T-helper 2 cell treated with Interferon-gamma antibody and Interleukin-4, amounts not matched to agents 100 ng/mL and 5 ng/mL, for 36 hours (primary cell): Measurements from ENCODE around the gene MLLT10. TPM values are rescaled to one million over a fixed set of nuclear protein-coding genes. Genes with fewer than 3 reads are reported as not detected.
"Not testable (repeated sequence)": the region's sequence is repeated elsewhere in the genome, so short reads cannot be mapped to it uniquely, and the experiment has no call there.

Source experiments
- intact Hi-C: fragments of 100-400 bp; cut with micrococcal nuclease; formaldehyde crosslinking; loops from one replicate; pipeline ENCODE4 v1.15.1; 2023
- total RNA-seq: library from RNA; stranded (reverse); gene quantifications from 2 replicates; pipeline ENCODE4 v1.2.3, GENCODE V29; 2022

Gene MLLT10
- total RNA-seq, 1 donor from 2014 or later, result 45.1 TPM

GRCh38 chr10:21526188-21526859 lies 7.7 kb upstream of the MLLT10 start:
- intact Hi-C loops, result loop anchor here (2.0 kb wide), 1 partner anchor 1568 kb away; the partner anchor contains the start of gene MSRB2

DNA sequence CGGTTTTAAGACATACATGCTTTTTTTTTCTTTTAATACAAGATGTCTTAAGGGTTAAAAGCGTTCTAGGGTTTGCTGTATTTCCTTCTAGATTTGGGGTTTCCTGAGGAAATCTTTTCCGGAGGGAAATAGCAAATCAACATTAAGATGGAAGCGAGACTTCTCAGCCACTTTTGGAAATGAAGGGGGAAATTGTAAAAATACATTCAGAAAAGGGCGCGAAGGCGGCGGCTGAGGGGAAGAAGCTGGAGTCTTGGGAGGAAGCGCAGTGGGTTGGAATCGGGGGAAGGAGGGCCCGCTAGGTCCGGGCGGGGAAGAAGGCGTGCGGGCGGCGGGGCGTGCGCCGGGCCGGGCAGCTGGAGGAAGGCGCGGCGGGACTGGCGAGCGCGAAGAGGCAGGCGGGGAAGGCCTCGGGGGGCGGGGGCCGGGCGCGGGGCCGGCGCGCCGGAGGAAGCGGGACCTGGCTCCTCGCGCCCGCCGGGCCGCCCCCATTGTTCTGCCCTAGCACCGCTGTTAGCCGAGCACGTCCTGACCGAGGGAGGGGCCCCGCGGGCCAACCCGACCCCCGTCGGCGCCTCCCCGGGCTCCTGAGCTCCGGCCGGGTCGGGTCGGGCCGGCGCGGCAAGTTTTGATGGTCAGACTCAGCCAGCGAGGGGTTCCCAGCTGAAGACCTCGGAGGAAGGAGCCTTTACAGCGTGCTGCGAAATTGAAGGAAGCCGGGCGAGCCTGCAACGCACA lies 7.0 kb upstream of the MLLT10 start:
- intact Hi-C loops, result loop anchor here (2.0 kb wide), 1 partner anchor 1568 kb away; the partner anchor contains the start of gene MSRB2

- intact Hi-C loops, result loop anchor here (2.0 kb wide), 1 partner anchor 1567 kb away; the partner anchor contains the start of gene MSRB2
Measured at GRCh38 chr10:21527598-21528235, 6.3 kb upstream of the MLLT10 start.

- intact Hi-C loops, result no loop called here
Measured at GRCh38 chr10:21528236-21529031, 5.6 kb upstream of the MLLT10 start.

GRCh38 chr10:21529032-21529910 lies 4.8 kb upstream of the MLLT10 start:
- intact Hi-C loops, result no loop called here

GRCh38 chr10:21530168-21530567 lies 3.9 kb upstream of the MLLT10 start:
- intact Hi-C loops, result loop anchor here (5.0 kb wide), 3 partner anchors 202 to 787 kb away; partner anchors contain the start of gene COMMD3

GRCh38 chr10:21530641-21531040 lies 3.4 kb upstream of the MLLT10 start:
- intact Hi-C loops, result loop anchor here (5.0 kb wide), 3 partner anchors 202 to 787 kb away; partner anchors contain the start of gene COMMD3

GRCh38 chr10:21531164-21531563 lies 2.9 kb upstream of the MLLT10 start:
- intact Hi-C loops, result loop anchor here (5.0 kb wide), 3 partner anchors 201 to 786 kb away; partner anchors contain the start of gene COMMD3

GRCh38 chr10:21532694-21533466 lies 1.2 kb upstream of the MLLT10 start:
- intact Hi-C loops, result loop anchor here (1.0 to 5.0 kb wide), 5 partner anchors 8 to 784 kb away; partner anchors contain the start of genes COMMD3 and SKIDA1

DNA sequence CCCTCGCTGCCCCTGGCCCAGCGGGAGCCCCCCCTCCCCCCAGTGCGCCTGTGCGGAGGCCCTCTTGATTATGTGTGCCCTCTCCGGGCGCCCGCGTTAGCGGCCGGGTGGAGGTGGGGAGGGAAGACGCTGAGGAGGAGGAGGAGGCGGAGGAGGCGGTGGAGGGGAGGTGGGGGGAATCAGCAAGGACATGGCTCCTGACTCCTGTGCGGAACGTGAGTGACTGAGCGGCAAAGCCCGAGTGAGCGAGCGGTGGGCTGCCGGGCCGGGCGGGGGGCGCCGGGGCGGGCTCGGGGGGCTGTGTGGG lies 201 bp downstream of the MLLT10 start:
- intact Hi-C loops, result loop anchor here (1.0 to 5.0 kb wide), 6 partner anchors 39 to 1561 kb away; partner anchors contain the start of genes COMMD3, DNAJC1 and MSRB2

GRCh38 chr10:21534604-21535493 lies 817 bp downstream of the MLLT10 start:
- intact Hi-C loops, result loop anchor here (1.0 to 5.0 kb wide), 6 partner anchors 40 to 1560 kb away; partner anchors contain the start of genes COMMD3, DNAJC1 and MSRB2

DNA sequence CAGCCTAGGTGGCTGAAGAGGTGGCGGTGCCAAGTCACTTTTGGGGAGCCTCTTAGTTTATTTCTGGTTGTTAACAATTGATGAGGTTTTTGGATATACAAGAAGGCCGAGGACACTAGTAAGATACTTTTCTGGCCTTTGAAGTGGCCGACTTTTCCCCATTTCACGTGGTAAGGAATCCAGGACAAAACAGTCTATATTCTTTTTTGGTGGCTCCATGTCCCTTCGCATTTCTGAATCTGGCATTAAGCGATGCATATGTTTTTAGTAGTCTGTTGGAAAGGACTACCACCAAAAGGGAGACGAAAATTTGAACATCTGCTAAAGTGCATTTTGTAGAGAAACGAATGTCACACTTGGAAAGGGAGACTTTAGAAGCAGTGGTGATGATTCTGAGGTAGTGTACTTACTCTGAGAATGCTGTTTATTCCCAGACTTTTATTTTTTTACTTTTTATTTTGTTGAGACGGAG lies 1.5 kb downstream of the MLLT10 start:
- intact Hi-C loops, result loop anchor here (2.0 kb wide), 2 partner anchors 467 to 1559 kb away; partner anchors contain the start of genes DNAJC1 and MSRB2

GRCh38 chr10:21535976-21536375 lies 1.9 kb downstream of the MLLT10 start:
- intact Hi-C loops, result loop anchor here (2.0 kb wide), 2 partner anchors 467 to 1559 kb away; partner anchors contain the start of genes DNAJC1 and MSRB2

GRCh38 chr10:21536874-21537273 lies 2.8 kb downstream of the MLLT10 start:
- intact Hi-C loops, result no loop called here

GRCh38 chr10:21540701-21541100 lies 6.7 kb downstream of the MLLT10 start:
- intact Hi-C loops, result not testable (repeated sequence)

- intact Hi-C loops, result no loop called here
Measured at GRCh38 chr10:21547246-21547645, 13.2 kb downstream of the MLLT10 start.

DNA sequence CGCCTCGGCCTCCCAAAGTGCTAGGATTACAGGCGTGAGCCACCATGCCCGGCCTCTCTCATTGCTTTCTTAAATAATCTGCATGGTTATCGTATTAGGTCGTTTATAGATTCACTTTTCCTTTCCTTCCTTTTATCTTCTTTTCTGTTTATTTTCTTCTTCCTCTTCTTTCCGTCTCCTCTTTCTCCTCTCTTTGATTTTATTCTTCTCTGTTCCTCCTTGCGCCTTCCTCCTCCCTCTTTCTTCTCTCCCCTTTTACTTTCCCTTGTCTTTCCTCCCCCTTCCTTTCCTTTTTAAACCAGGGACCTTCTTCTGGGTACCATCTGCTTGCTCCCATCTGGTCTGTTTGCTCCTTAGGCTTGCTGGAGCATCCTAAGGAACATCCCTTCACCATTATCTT lies 18.6 kb downstream of the MLLT10 start:
- intact Hi-C loops, result no loop called here

GRCh38 chr10:21556527-21556926 lies 22.5 kb downstream of the MLLT10 start:
- intact Hi-C loops, result no loop called here
